Measurements from ENCODE around the gene MELTF.

The MELTF gene

GRCh38 chr3:196991581-196992460 is 37.8 kb downstream of the MELTF start:
- DNase-seq = no peak

GRCh38 chr3:196990601-196991007 is 39.0 kb downstream of the MELTF start:
- no peak for DNase-seq

- DNase-seq = no peak
These were observed 39.8 kb downstream of the MELTF start for GRCh38 chr3:196989721-196990262.

- no peak for DNase-seq
These were observed 41.2 kb downstream of the MELTF start for GRCh38 chr3:196988241-196989029.

GRCh38 chr3:196987022-196987421 is 42.6 kb downstream of the MELTF start:
- no peak for DNase-seq

GRCh38 chr3:196985954-196986885 is 43.4 kb downstream of the MELTF start:
- DNase-seq = no peak

- no peak for DNase-seq
These were observed 44.3 kb downstream of the MELTF start for GRCh38 chr3:196985298-196985697.

GRCh38 chr3:196983186-196983585 is 46.4 kb downstream of the MELTF start:
- no peak for DNase-seq

GRCh38 chr3:196981657-196982056 is 48.0 kb downstream of the MELTF start:
- no peak for DNase-seq

GRCh38 chr3:196979545-196979944 is 50.1 kb downstream of the MELTF start:
- no peak for DNase-seq

- DNase-seq = no peak
These were observed 52.7 kb downstream of the MELTF start for GRCh38 chr3:196976941-196977340.

- no peak for DNase-seq
These were observed 54.3 kb downstream of the MELTF start for GRCh38 chr3:196975349-196975748.

- DNase-seq = no peak
These were observed 55.0 kb downstream of the MELTF start for GRCh38 chr3:196974661-196975060.

GRCh38 chr3:196971094-196971698 is 58.4 kb downstream of the MELTF start:
- no peak for DNase-seq

GRCh38 chr3:196970547-196971093 is 59.0 kb downstream of the MELTF start:
- no peak for DNase-seq

GRCh38 chr3:196969660-196970546 is 59.7 kb downstream of the MELTF start:
- DNase-seq = no peak

GRCh38 chr3:196969134-196969659 is 60.4 kb downstream of the MELTF start:
- no peak for DNase-seq

GRCh38 chr3:196968233-196969133 is 61.1 kb downstream of the MELTF start, which contains the start of gene PIGZ:
Gene PIGZ, minus strand, starts transcription at chr3:196968833. Its CDS starts 16,802 bp downstream, at chr3:196952031.
- DNase-seq = no peak
